PC-9 (cell line): ENCODE measurements around the gene GRM3.

Experiments
- EZH2 ChIP-seq: fragments of 200-600 bp; sonication (generic); IDR thresholded peaks from 2 replicates; pipeline ENCODE4 v1.8.0; 2017; ENCODE audit warnings: antibody characterized with exemption, low read depth
- TF ChIP-seq, protein P1 (sequence below): fragments of 200-600 bp; sonication (generic); conservative IDR thresholded peaks from 2 replicates; pipeline ENCODE4 v1.6.1; 2017; ENCODE audit warnings: mixed run types, antibody characterized with exemption, mild to moderate bottlenecking, moderate library complexity

DNA sequence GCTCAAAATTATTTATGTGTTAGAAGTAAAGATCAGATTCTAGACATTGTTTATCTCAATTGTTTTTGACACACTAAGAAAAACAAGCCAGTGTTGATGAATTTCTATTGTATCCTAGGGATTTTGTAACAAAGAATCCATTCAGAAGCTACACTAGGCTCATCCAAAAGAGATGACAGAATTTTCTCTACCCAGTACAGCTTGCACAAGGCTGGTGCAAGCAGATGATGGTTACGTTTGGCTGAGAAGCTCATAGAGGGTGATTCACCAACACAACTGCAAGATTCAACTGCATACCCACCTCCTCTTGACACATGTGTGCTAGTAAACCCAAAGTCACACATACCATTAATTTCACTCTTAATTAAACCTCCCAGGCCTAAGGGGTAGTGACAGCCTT, 20.8 kb downstream of the GRM3 start:
- TF ChIP-seq, protein P1, sequence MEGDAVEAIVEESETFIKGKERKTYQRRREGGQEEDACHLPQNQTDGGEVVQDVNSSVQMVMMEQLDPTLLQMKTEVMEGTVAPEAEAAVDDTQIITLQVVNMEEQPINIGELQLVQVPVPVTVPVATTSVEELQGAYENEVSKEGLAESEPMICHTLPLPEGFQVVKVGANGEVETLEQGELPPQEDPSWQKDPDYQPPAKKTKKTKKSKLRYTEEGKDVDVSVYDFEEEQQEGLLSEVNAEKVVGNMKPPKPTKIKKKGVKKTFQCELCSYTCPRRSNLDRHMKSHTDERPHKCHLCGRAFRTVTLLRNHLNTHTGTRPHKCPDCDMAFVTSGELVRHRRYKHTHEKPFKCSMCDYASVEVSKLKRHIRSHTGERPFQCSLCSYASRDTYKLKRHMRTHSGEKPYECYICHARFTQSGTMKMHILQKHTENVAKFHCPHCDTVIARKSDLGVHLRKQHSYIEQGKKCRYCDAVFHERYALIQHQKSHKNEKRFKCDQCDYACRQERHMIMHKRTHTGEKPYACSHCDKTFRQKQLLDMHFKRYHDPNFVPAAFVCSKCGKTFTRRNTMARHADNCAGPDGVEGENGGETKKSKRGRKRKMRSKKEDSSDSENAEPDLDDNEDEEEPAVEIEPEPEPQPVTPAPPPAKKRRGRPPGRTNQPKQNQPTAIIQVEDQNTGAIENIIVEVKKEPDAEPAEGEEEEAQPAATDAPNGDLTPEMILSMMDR, result no peak
- TF ChIP-seq EZH2, result no peak
